Brain pericyte (primary cell): ENCODE data around the gene ADAMTS3.

Experiments used
- DNase-seq: peaks from one replicate; pipeline ENCODE4 v3.0.0-alpha.2; 2012; ENCODE audit warnings: low read depth, low spot score

The ADAMTS3 gene

GRCh38 chr4:72568959-72569718 is at the start of gene ADAMTS3:
ADAMTS3 (minus strand) TSS chr4:72569221; CDS start chr4:72568762, 459 bp downstream.
- no peak for DNase-seq

DNA sequence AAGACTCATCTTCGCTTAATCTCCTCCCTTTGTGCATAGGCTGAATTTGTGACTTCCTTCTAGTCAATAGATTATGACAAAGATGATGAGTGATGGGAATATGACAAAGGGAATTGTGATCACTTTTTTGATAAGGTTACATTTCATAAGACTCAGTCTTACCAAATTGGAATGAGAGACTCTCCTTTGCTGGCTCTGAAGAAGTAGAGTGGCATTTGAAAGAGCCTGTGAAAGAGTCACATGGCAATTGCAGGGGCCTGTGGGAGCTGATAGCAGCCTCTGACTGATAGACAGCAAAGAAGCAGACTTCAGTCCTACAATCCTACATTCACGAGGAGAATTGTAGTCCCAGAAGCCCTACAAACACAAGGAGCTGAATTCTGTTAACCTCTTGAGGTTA is 44.9 kb upstream of the ADAMTS3 start:
- no peak for DNase-seq

GRCh38 chr4:72606751-72607150 is 37.7 kb upstream of the ADAMTS3 start:
- DNase-seq, result no peak

GRCh38 chr4:72604324-72604723 is 35.3 kb upstream of the ADAMTS3 start:
- DNase-seq, result no peak

- DNase-seq, result no peak
These were observed 33.7 kb upstream of the ADAMTS3 start for GRCh38 chr4:72602396-72603376.

GRCh38 chr4:72591547-72592454 is 22.8 kb upstream of the ADAMTS3 start:
- DNase-seq, result no peak

GRCh38 chr4:72587334-72587733 is 18.3 kb upstream of the ADAMTS3 start:
- DNase-seq, result no peak

GRCh38 chr4:72582853-72583252 is 13.8 kb upstream of the ADAMTS3 start:
- no peak for DNase-seq

GRCh38 chr4:72577211-72577610 is 8.2 kb upstream of the ADAMTS3 start:
- DNase-seq, result no peak

DNA sequence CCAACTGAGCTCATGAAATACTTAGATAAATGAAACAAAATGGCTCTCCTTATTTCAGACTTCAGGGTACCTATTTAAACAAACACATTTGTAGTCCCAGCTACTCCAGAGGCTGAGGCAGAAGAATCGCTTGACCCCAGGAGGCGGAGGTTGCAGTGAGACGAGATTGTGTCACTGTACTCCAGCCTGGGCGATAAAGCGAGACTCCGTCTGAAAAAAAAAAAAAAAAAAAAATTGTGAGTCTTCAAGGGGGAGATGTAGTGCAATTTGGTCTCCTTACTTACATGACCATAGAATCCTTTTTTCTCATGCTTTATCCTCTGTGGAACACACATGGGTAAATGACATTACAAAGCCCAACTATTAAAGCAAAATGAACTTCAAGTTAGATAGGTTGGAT is 2.3 kb upstream of the ADAMTS3 start:
- DNase-seq, result no peak

DNA sequence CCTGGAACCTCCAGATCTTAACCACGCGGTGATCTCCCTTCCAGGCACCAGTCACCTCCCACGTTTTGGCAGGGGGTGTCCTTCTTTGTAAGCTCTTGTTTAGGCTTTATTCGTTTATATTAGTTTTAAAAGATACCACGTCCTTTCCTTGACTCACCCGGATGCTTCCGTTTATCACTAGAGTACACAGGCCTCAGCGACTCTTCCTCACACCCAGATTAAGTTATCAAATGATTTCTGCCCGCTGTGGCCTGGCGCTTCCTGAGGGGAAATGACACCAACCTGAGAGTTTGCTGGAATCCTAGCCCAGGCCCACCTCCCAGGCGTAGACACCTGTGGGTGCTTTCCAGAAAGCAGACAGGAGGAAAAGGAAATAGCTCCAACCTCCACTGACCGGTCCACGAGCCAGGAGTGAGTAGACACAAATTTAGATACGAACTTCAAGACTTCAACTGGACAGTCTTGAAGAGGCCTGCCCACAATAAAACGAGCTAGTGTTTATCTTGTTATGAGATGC is 756 bp upstream of the ADAMTS3 start:
- no peak for DNase-seq

DNA sequence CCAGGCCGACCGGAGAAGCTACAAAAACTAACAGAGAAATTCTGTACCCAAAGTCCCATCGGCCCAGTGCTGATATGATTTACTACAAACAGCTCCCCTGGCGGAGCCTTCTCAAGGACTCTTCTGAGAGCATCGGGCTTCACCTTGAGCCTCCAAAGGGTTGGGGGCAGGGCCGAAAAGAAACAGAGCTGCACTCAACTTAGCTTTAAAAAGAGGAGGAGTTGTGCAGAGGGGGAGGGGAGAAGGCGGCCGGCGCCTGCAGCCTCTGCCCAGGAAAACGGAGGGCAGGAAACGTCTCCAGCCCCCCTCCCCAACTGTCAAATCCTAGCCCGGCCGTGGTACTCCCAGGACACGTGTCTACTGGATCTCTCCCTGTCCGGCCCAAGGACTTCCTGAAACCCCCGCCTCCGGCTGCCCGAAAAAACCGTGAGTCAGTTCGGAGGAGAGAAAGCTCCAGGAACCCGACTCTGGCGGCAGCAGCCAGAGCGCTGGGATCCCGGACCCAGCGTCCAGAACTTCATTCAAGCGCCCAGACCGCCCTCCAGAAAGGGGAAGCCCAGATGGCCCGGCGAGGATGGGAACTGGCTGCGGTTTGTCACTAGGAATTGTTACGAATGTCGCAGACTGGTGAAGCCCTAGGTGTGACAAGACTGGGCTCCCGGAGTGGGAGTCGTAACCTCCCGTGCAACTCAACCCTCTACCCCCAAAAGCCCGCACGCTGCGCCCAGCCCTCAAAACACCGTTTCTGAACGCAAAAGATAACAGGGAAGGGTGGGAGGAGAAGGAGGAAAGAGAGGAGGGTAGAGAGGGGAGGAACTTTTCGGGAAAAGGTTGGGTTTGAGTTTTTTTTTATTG is 973 bp downstream of the ADAMTS3 start:
- DNase-seq, result peak; percentile 66

- no peak for DNase-seq
These were observed 2.0 kb downstream of the ADAMTS3 start for GRCh38 chr4:72567036-72567435.

DNA sequence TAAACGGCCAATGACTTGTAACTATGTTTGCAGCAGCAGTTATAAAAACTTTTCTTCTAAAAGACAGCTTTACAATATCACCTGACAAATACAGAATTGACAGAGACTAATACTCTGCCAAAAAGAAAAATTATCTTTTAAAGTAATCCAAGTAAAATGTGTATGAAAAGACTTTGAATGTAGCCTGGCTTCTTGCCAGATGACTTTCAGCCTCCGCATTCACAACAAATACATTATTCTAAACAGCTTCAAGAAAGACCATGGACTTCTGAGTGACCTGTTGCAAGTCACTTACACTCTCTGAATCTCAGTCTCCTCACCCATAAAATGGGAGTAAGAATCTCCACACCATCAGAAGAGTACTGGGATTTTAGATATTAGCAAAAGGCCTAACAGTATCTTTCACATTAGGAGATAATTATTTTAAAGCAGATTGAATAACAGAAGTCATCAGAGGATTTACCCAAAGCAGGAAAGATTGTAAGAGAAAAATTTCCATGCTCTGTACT is 2.5 kb downstream of the ADAMTS3 start:
- DNase-seq, result no peak

DNA sequence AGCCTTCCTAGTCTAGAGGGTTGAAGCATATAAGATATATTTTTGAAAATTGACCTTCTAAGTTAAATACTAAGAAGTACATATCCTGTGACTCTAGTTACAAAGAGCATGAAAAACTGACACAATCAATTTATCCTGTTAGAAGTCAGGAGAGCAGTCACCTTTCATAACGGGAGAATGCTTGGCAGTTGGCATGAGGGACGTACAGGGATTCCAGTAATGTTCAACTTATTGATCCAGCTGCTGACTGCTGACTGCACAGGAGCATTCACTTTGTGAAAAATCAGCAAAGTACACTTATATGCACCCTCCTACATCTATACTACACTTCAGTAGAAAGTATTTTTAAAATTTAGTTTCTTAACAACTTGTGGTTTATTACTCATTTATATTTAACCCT is 4.2 kb downstream of the ADAMTS3 start:
- DNase-seq, result no peak

DNA sequence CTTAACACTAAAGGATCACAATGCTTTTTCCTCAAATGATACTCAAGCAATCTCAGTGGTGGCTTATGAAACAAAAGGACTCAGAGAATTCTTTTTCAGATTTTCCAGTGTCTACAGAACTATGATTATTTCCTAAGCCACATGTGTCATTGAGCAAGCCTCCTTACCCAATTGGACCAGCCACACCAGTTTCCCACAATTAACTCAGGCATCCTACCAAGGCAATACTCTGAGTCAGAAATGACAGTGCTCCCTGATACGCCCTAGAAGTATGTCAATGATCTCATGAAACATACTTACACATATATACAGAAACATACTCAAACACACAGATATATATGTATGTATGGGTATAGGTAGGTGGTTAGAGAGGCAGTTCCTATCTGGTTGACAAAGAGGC is 4.8 kb downstream of the ADAMTS3 start:
- no peak for DNase-seq

DNA sequence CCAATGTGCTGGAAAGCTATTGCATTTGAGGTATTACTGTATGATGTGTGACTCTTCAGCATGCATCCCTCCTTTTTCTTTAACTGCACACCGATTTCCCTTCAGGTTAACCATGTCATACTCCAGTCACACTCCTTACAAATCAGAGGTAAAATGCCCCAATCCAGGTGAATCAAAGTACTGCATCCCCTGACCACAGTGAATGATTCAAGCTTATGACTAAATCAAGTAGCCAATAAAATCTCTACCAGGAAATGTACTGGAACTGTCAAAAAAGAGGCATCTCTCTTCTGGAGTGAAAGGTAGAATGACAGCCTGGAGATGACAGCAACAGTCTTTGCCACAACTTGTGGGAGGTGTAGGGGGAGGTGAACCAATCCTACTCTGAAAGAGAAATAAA is 10.4 kb downstream of the ADAMTS3 start:
- DNase-seq, result no peak

- DNase-seq, result no peak
These were observed 12.0 kb downstream of the ADAMTS3 start for GRCh38 chr4:72557021-72557420.

DNA sequence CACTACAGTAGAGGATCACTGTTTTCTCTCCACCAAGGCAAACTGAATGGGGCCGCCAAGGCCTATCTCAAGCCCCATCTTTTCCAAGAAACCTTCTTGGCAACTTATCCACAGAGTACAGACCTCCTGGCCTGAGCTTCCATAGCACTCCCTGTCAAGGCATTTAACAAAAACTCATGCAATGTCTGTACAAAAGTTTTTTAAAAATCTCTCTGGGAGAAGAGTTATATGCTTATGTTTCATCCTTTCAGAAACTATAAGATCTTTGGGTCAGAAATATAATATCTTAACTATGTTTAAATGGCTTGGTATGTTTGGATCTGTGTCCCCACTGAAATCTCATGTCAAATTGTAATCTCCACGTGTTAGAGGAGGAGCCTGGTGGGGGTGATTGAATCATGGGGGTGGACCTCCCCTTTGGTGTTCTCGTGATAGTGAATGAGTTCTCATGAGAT is 13.6 kb downstream of the ADAMTS3 start:
- DNase-seq, result no peak
